HEK293 (cell line): ENCODE results near the gene COL9A1.

Source experiments
- KLF16 ChIP-seq: fragments of 450-650 bp; formaldehyde crosslinking; IDR thresholded peaks from 2 replicates; pipeline ENCODE4 v1.5.1; 2017; ENCODE audit warnings: missing biosample characterization, missing genetic modification characterization
- ZBTB21 ChIP-seq: fragments of 450-650 bp; formaldehyde crosslinking; IDR thresholded peaks from 2 replicates; pipeline ENCODE4 v1.5.1; 2017; ENCODE audit warnings: missing biosample characterization, missing genetic modification characterization
- ZBTB48 ChIP-seq: fragments of 450-650 bp; formaldehyde crosslinking; IDR thresholded peaks from 2 replicates; pipeline ENCODE4 v1.5.1; 2016; ENCODE audit warnings: missing biosample characterization, missing genetic modification characterization
- ZFP41 ChIP-seq: fragments of 450-650 bp; formaldehyde crosslinking; IDR thresholded peaks from 2 replicates; pipeline ENCODE4 v1.5.1; 2016; ENCODE audit warnings: missing biosample characterization, missing genetic modification characterization, borderline replicate concordance
- ZNF138 ChIP-seq: fragments of 450-650 bp; formaldehyde crosslinking; IDR thresholded peaks from 2 replicates; pipeline ENCODE4 v1.5.1; 2016; ENCODE audit warnings: missing biosample characterization, missing genetic modification characterization, borderline replicate concordance
- ZNF274 ChIP-seq, 2 experiments: fragments of 200-500 bp in 1 of 2; fragments of 450-650 bp in 1 of 2; sonication (Bioruptor generic) in 1 of 2; formaldehyde crosslinking in 1 of 2; IDR thresholded peaks; 2 replicates each; pipeline versions ENCODE4 v1.5.1 to v1.6.1; 2014 to 2016; ENCODE audit warnings: borderline replicate concordance in 1 of 2, inconsistent platforms in 1 of 2, low read length in 1 of 2, missing biosample characterization in 1 of 2, missing genetic modification characterization in 1 of 2
- ZNF302 ChIP-seq: fragments of 450-650 bp; formaldehyde crosslinking; IDR thresholded peaks from 2 replicates; pipeline ENCODE4 v1.5.1; 2016; ENCODE audit warnings: missing biosample characterization, missing genetic modification characterization, low read depth
- ZNF658 ChIP-seq: fragments of 450-650 bp; formaldehyde crosslinking; IDR thresholded peaks from 2 replicates; pipeline ENCODE4; 2016; ENCODE audit warnings: missing biosample characterization, missing genetic modification characterization
- ZNF660 ChIP-seq: fragments of 450-650 bp; IDR thresholded peaks from 2 replicates; pipeline ENCODE4 v1.5.1; 2018; ENCODE audit warnings: missing biosample characterization, mild to moderate bottlenecking, missing genetic modification characterization
- ZNF776 ChIP-seq: fragments of 450-650 bp; formaldehyde crosslinking; IDR thresholded peaks from 2 replicates; pipeline ENCODE4 v1.5.0; 2017; ENCODE audit warnings: missing biosample characterization, missing genetic modification characterization, borderline replicate concordance
- ZNF791 ChIP-seq: fragments of 450-650 bp; formaldehyde crosslinking; IDR thresholded peaks from 2 replicates; pipeline ENCODE4 v1.5.1; 2016; ENCODE audit warnings: missing biosample characterization, missing genetic modification characterization
- TF ChIP-seq, protein P1 (sequence below): fragments of 450-650 bp; formaldehyde crosslinking; IDR thresholded peaks from 2 replicates; pipeline ENCODE4 v1.5.1; 2016; ENCODE audit warnings: missing biosample characterization, missing genetic modification characterization
- TF ChIP-seq, protein P2 (sequence below): sonication (generic); formaldehyde crosslinking; IDR thresholded peaks from 2 replicates; pipeline ENCODE4 v1.8.1; 2022; ENCODE audit warnings: mild to moderate bottlenecking, moderate library complexity, missing genetic modification reagents
- TF ChIP-seq, protein P3 (sequence below): fragments of 450-650 bp; formaldehyde crosslinking; IDR thresholded peaks from 2 replicates; pipeline ENCODE4 v1.5.1; 2016; ENCODE audit warnings: missing biosample characterization, missing genetic modification characterization

DNA sequence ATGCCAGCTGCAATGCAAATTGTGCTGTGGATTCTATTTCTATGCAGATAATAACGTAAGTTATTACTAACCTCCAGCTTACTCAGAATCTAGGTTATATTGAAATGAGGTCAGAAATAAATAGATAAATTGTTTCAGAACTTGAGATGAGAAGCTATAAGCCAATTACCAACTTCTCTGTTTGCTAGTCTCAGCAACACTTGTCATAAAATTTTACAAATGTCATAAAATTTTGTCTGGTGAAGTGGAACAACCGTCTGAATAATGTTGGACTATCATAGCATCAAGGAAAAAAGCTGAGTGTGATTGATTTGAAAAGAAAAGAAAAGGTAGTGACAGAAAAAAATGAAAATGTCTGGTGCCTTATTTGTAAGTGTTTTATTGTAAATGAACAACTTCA, 36.7 kb downstream of the COL9A1 start:
- TF ChIP-seq ZNF776 (tag by site-specific recombination) (no peak), ZNF138 (no peak), ZNF660 (no peak), ZNF658 (no peak), ZNF791 (tag by site-specific recombination) (no peak), KLF16 (no peak), ZBTB21 (tag by site-specific recombination) (no peak), ZBTB48 (tag by site-specific recombination) (no peak), ZNF302 (tag by site-specific recombination) (no peak), ZFP41 (tag by site-specific recombination) (no peak), ZNF274 (IDR thresholded peaks at IDR 0.05; ENCODE audit: low read length) (no peak), ZNF274 (tag by site-specific recombination; IDR thresholded peaks at IDR 0.05; ENCODE audit: borderline replicate concordance) (no peak)
- TF ChIP-seq, protein P1, sequence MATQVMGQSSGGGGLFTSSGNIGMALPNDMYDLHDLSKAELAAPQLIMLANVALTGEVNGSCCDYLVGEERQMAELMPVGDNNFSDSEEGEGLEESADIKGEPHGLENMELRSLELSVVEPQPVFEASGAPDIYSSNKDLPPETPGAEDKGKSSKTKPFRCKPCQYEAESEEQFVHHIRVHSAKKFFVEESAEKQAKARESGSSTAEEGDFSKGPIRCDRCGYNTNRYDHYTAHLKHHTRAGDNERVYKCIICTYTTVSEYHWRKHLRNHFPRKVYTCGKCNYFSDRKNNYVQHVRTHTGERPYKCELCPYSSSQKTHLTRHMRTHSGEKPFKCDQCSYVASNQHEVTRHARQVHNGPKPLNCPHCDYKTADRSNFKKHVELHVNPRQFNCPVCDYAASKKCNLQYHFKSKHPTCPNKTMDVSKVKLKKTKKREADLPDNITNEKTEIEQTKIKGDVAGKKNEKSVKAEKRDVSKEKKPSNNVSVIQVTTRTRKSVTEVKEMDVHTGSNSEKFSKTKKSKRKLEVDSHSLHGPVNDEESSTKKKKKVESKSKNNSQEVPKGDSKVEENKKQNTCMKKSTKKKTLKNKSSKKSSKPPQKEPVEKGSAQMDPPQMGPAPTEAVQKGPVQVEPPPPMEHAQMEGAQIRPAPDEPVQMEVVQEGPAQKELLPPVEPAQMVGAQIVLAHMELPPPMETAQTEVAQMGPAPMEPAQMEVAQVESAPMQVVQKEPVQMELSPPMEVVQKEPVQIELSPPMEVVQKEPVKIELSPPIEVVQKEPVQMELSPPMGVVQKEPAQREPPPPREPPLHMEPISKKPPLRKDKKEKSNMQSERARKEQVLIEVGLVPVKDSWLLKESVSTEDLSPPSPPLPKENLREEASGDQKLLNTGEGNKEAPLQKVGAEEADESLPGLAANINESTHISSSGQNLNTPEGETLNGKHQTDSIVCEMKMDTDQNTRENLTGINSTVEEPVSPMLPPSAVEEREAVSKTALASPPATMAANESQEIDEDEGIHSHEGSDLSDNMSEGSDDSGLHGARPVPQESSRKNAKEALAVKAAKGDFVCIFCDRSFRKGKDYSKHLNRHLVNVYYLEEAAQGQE (tag by site-specific recombination) = no peak
- TF ChIP-seq, protein P2, sequence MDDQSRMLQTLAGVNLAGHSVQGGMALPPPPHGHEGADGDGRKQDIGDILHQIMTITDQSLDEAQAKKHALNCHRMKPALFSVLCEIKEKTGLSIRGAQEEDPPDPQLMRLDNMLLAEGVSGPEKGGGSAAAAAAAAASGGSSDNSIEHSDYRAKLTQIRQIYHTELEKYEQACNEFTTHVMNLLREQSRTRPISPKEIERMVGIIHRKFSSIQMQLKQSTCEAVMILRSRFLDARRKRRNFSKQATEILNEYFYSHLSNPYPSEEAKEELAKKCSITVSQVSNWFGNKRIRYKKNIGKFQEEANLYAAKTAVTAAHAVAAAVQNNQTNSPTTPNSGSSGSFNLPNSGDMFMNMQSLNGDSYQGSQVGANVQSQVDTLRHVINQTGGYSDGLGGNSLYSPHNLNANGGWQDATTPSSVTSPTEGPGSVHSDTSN (CRISPR knock-in tag) = no peak
- TF ChIP-seq, protein P3, sequence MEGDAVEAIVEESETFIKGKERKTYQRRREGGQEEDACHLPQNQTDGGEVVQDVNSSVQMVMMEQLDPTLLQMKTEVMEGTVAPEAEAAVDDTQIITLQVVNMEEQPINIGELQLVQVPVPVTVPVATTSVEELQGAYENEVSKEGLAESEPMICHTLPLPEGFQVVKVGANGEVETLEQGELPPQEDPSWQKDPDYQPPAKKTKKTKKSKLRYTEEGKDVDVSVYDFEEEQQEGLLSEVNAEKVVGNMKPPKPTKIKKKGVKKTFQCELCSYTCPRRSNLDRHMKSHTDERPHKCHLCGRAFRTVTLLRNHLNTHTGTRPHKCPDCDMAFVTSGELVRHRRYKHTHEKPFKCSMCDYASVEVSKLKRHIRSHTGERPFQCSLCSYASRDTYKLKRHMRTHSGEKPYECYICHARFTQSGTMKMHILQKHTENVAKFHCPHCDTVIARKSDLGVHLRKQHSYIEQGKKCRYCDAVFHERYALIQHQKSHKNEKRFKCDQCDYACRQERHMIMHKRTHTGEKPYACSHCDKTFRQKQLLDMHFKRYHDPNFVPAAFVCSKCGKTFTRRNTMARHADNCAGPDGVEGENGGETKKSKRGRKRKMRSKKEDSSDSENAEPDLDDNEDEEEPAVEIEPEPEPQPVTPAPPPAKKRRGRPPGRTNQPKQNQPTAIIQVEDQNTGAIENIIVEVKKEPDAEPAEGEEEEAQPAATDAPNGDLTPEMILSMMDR (tag by site-specific recombination) = no peak
